ENCODE results near the gene CR1L. TPM values are rescaled to one million over a fixed set of nuclear protein-coding genes. Genes with fewer than 3 reads are reported as not detected.
"Not testable (repeated sequence)": the region's sequence is repeated elsewhere in the genome, so short reads cannot be mapped to it uniquely, and the experiment has no call there.

CR1L gene
- total and polyA plus RNA-seq, 2 of the 8 experiments (the other 6 are each of a cell fraction or from before 2014, with no cell fraction given) = 0.39 TPM; not detected in 1

DNA sequence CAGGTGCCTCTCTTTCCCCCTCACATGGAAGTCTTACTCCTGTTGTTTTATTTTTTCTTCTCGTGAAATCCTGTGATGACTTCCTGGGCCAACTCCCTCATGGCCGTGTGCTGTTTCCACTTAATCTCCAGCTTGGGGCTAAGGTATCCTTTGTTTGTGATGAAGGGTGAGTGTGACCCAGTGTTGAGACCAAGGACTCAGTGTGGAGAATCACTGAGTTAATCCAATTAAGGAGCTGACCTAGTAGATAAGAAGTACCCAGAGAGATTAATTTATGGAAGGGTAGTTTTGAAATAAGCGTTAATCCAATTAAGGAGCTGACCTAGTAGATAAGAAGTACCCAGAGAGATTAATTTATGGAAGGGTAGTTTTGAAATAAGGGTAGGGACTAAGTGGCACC lies 67.8 kb downstream of the CR1L start:
- DNase-seq (ENCODE audit: low read depth in 1 of 2, low spot score in 2 of 2); H2AFZ ChIP-seq (ENCODE audit: low read length); H3K23ac ChIP-seq (ENCODE audit: insufficient read length); H3K14ac ChIP-seq (ENCODE audit: insufficient read length); H3K4me2 ChIP-seq (ENCODE audit: insufficient read depth in 1 of 2, low read depth in 2 of 2, low read length in 2 of 2); H2BK20ac ChIP-seq (ENCODE audit: low read length); H4K8ac ChIP-seq (ENCODE audit: extremely low read depth, insufficient read depth, low read length); H3K4me3 ChIP-seq (ENCODE audit: extremely low read depth in 1 of 4, insufficient read depth in 2 of 4, low read depth in 3 of 4, low read length in 4 of 4); H2AK5ac ChIP-seq (ENCODE audit: low read depth, low read length); H3K56ac ChIP-seq (replicated peaks; ENCODE audit: insufficient read length, low read depth, low read length); H2BK5ac ChIP-seq (ENCODE audit: low read depth, low read length); H3K23me2 ChIP-seq (ENCODE audit: low read depth, low read length); H4K5ac ChIP-seq (ENCODE audit: insufficient read length, low read depth, low read length); H3K27ac ChIP-seq (ENCODE audit: low read depth, low read length); H3K9ac ChIP-seq (replicated peaks in 1 of 4; ENCODE audit: extremely low read depth in 1 of 4, low read depth in 3 of 4, low read length in 3 of 4); H3K9me3 ChIP-seq (ENCODE audit: insufficient read depth in 2 of 2, low read depth in 1 of 2, low read length in 1 of 2); H3K4ac ChIP-seq (replicated peaks; ENCODE audit: insufficient read length, low read depth, low read length); H2BK12ac ChIP-seq (ENCODE audit: low read depth, low read length); POLR2A ChIA-PET (ENCODE audit: partially characterized antibody); H4K91ac ChIP-seq (replicated peaks; ENCODE audit: insufficient read length, low read length); H2BK15ac ChIP-seq (ENCODE audit: low read length); H3K79me1 ChIP-seq (ENCODE audit: low read depth, low read length); H2BK120ac ChIP-seq (replicated peaks; ENCODE audit: low read depth, low read length); FAIRE-seq; H3K4me1 ChIP-seq (replicated peaks in 1 of 4; ENCODE audit: control insufficient read depth in 3 of 4, insufficient read depth in 4 of 4, low read length in 3 of 4); H4K20me1 ChIP-seq (replicated peaks in 1 of 2; ENCODE audit: control insufficient read depth in 1 of 2, insufficient read depth in 2 of 2, low read length in 2 of 2); H3K18ac ChIP-seq (ENCODE audit: extremely low read depth, low read length); H3K79me2 ChIP-seq (ENCODE audit: control insufficient read depth in 1 of 2, insufficient read depth in 2 of 2, low read length in 2 of 2); H3K36me3 ChIP-seq (ENCODE audit: control insufficient read depth in 2 of 4, insufficient read depth in 4 of 4, low read length in 3 of 4); H3K27me3 ChIP-seq (replicated peaks in 1 of 4; ENCODE audit: control insufficient read depth in 3 of 4, extremely low read depth in 1 of 4, insufficient read depth in 3 of 4, low read length in 3 of 4): not testable (repeated sequence)
- CTCF ChIA-PET (ENCODE audit: partially characterized antibody) = interaction anchor here (0.7 to 2.8 kb wide), 4 partner anchors 10 to 305 kb away, joined by 3 to 11 read pairs (median 3); no protein-coding TSS in a partner anchor
- WGBS, 2 experiments (ENCODE audit: extremely low coverage in 1 of 2, insufficient coverage in 1 of 2, insufficient read length in 1 of 2, insufficient replicate concordance in 2 of 2, low coverage in 1 of 2, low lambda C conversion rate in 2 of 2, missing lambda C conversion rate in 1 of 2) = 63% methylated on average over 3 of the region's 3 CpGs; no CpG with 5 or more reads in 1 of the 2 experiments
